ENCODE results near the gene IL1RAPL1. TPM values are rescaled to one million over a fixed set of nuclear protein-coding genes. Genes with fewer than 3 reads are reported as not detected.
A peak's percentile ranks its signal among the peaks of the same experiment; 100 is the strongest.

The IL1RAPL1 gene
- total RNA-seq, 1 donor from 2014 or later, result 0.16 TPM

GRCh38 chrX:29243942-29244341 lies 656.7 kb downstream of the IL1RAPL1 start:
- no peaks in the 10 kb centered on the region for H3K27me3 ChIP-seq (ENCODE audit: insufficient read depth, low read length)
- no peak overlapping the region for H3K27ac ChIP-seq (ENCODE audit: low read depth, low read length)
- no peak overlapping the region for H3K4me3 ChIP-seq (ENCODE audit: insufficient read depth, low read depth, low read length)
- H3K36me3 Mint-ChIP-seq (ENCODE audit: low read depth, unreplicated experiment), result no peaks in the 10 kb centered on the region
- TF ChIP-seq EZH2 (IDR thresholded peaks at IDR 0.05; ENCODE audit: insufficient read depth, low read length) (no peak), CTCF (IDR thresholded peaks at IDR 0.05; ENCODE audit: insufficient read depth, low read depth, low read length) (no peak)
- no peaks in the 10 kb centered on the region for H3K27me3 Mint-ChIP-seq (ENCODE audit: low read depth, unreplicated experiment)
- DNase-seq (ENCODE audit: low read depth) (no peak), FAIRE-seq (peak; percentile 66)
- no peaks in the 10 kb centered on the region for H3K4me1 Mint-ChIP-seq (ENCODE audit: low read depth, unreplicated experiment)
- H3K9me3 Mint-ChIP-seq (ENCODE audit: unreplicated experiment), result no peaks in the 10 kb centered on the region
- H3K36me3 ChIP-seq (ENCODE audit: insufficient read depth, low read length), result no peaks in the 10 kb centered on the region
- no peak overlapping the region for H2AFZ ChIP-seq (ENCODE audit: low read depth, low read length)
- no peaks in the 10 kb centered on the region for H3K9me3 ChIP-seq (ENCODE audit: insufficient read depth, low read depth, low read length)
- no peak overlapping the region for H3K4me3 Mint-ChIP-seq (ENCODE audit: unreplicated experiment)
- H3K4me2 ChIP-seq (ENCODE audit: low read length), result no peak overlapping the region
- no peak overlapping the region for H3K9ac ChIP-seq (ENCODE audit: low read length)
- H3K4me1 ChIP-seq (ENCODE audit: insufficient read depth, low read length), result no peaks in the 10 kb centered on the region
- H3K27ac Mint-ChIP-seq (ENCODE audit: unreplicated experiment), result no peak overlapping the region
- no peaks in the 10 kb centered on the region for H4K20me1 ChIP-seq (ENCODE audit: insufficient read depth, low read length)
- no peaks in the 10 kb centered on the region for H3K79me2 ChIP-seq (ENCODE audit: insufficient read depth, low read length)

DNA sequence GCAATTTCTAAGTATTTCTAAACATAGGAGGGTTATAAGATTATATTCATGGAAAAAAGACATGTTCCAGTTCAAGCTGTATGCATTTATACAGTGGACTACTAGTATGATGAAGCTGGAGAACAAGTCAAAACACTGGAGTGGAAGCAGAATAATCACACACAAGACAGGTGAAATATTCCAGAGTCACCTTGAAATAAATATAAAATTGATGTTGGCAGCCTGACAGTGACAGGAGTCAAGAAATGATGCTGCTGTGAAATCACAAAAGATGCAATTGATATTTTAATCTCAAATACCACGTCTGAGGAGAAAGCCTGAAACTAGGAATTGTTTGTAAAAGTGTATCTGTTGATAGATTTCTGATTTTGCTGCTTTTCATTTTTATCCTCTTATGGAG lies 667.3 kb downstream of the IL1RAPL1 start:
- no peak for DNase-seq (ENCODE audit: low read depth)
- no peaks in the 10 kb centered on the region for H3K79me2 ChIP-seq (ENCODE audit: insufficient read depth, low read length)
- no peak overlapping the region for H3K4me3 ChIP-seq (ENCODE audit: insufficient read depth, low read depth, low read length)
- H3K27ac ChIP-seq (ENCODE audit: low read depth, low read length), result no peak overlapping the region
- FAIRE-seq, result peak; percentile 98
- no peaks in the 10 kb centered on the region for H3K4me1 ChIP-seq (ENCODE audit: insufficient read depth, low read length)
- H3K9ac ChIP-seq (ENCODE audit: low read length), result no peak overlapping the region
- H3K4me3 Mint-ChIP-seq (ENCODE audit: unreplicated experiment), result no peak overlapping the region
- no peak overlapping the region for H3K27ac Mint-ChIP-seq (ENCODE audit: unreplicated experiment)
- H4K20me1 ChIP-seq (ENCODE audit: insufficient read depth, low read length), result no peaks in the 10 kb centered on the region
- no peaks in the 10 kb centered on the region for H3K9me3 Mint-ChIP-seq (ENCODE audit: unreplicated experiment)
- H2AFZ ChIP-seq (ENCODE audit: low read depth, low read length), result no peak overlapping the region
- no peaks in the 10 kb centered on the region for H3K9me3 ChIP-seq (ENCODE audit: insufficient read depth, low read depth, low read length)
- no peaks in the 10 kb centered on the region for H3K36me3 Mint-ChIP-seq (ENCODE audit: low read depth, unreplicated experiment)
- no peaks in the 10 kb centered on the region for H3K27me3 ChIP-seq (ENCODE audit: insufficient read depth, low read length)
- no peaks in the 10 kb centered on the region for H3K4me1 Mint-ChIP-seq (ENCODE audit: low read depth, unreplicated experiment)
- H3K36me3 ChIP-seq (ENCODE audit: insufficient read depth, low read length), result no peaks in the 10 kb centered on the region
- H3K27me3 Mint-ChIP-seq (ENCODE audit: low read depth, unreplicated experiment), result no peaks in the 10 kb centered on the region
- TF ChIP-seq CTCF (IDR thresholded peaks at IDR 0.05; ENCODE audit: insufficient read depth, low read depth, low read length) (no peak), EZH2 (IDR thresholded peaks at IDR 0.05; ENCODE audit: insufficient read depth, low read length) (no peak)
- H3K4me2 ChIP-seq (ENCODE audit: low read length), result no peak overlapping the region

- peak overlapping the region; percentile 22 for H3K4me2 ChIP-seq (ENCODE audit: low read length)
- no peak overlapping the region for H3K9ac ChIP-seq (ENCODE audit: low read length)
- no peaks in the 10 kb centered on the region for H3K4me1 ChIP-seq (ENCODE audit: insufficient read depth, low read length)
- no peak overlapping the region for H3K27ac ChIP-seq (ENCODE audit: low read depth, low read length)
- no peak overlapping the region for H3K4me3 ChIP-seq (ENCODE audit: insufficient read depth, low read depth, low read length)
- H3K27me3 ChIP-seq (ENCODE audit: insufficient read depth, low read length), result no peaks in the 10 kb centered on the region
- DNase-seq (ENCODE audit: low read depth) (peak; percentile 16), FAIRE-seq (no peak)
- Mint-ChIP-seq H3K27me3 (ENCODE audit: low read depth, unreplicated experiment) (no peaks in the 10 kb centered on the region), H3K9me3 (ENCODE audit: unreplicated experiment) (no peaks in the 10 kb centered on the region), H3K4me1 (ENCODE audit: low read depth, unreplicated experiment) (peaks cover 2% of the 10 kb centered on the region), H3K4me3 (ENCODE audit: unreplicated experiment) (no peak overlapping the region), H3K27ac (ENCODE audit: unreplicated experiment) (no peak overlapping the region), H3K36me3 (ENCODE audit: low read depth, unreplicated experiment) (no peaks in the 10 kb centered on the region)
- no peak overlapping the region for H2AFZ ChIP-seq (ENCODE audit: low read depth, low read length)
- no peak for TF ChIP-seq CTCF (IDR thresholded peaks at IDR 0.05; ENCODE audit: insufficient read depth, low read depth, low read length)
- no peak for TF ChIP-seq EZH2 (IDR thresholded peaks at IDR 0.05; ENCODE audit: insufficient read depth, low read length)
- H3K36me3 ChIP-seq (ENCODE audit: insufficient read depth, low read length), result no peaks in the 10 kb centered on the region
- H4K20me1 ChIP-seq (ENCODE audit: insufficient read depth, low read length), result no peaks in the 10 kb centered on the region
- no peaks in the 10 kb centered on the region for H3K79me2 ChIP-seq (ENCODE audit: insufficient read depth, low read length)
- no peaks in the 10 kb centered on the region for H3K9me3 ChIP-seq (ENCODE audit: insufficient read depth, low read depth, low read length)
These were observed 670.3 kb downstream of the IL1RAPL1 start for GRCh38 chrX:29257521-29257920.
